Ascending aorta (tissue), 2 donors: ENCODE results near the gene RENBP. TPM values are rescaled to one million over a fixed set of nuclear protein-coding genes. Genes with fewer than 3 reads are reported as not detected.

ENCODE experiments used
- DNase-seq, 2 donors: peaks; one replicate each; pipeline ENCODE4 v3.0.0-alpha.2; 2019; ENCODE audit warnings: low spot score in 2 of 2
- H3K27ac ChIP-seq, 2 donors: fragments of 200-600 bp; sonication (generic); one replicate each; pipeline ENCODE4 v1.5.1; 2016 to 2017; ENCODE audit warnings: mild to moderate bottlenecking in 1 of 2
- H3K27me3 ChIP-seq: fragments of 200-600 bp; sonication (generic); one replicate; pipeline ENCODE4 v1.5.1; 2017
- H3K36me3 ChIP-seq, 2 donors: fragments of 200-600 bp; sonication (generic); one replicate each; pipeline ENCODE4 v1.5.1; 2016
- H3K4me1 ChIP-seq, 2 donors: fragments of 200-600 bp; sonication (generic); one replicate each; pipeline ENCODE4 v1.5.1; 2016 to 2017; ENCODE audit warnings: mild to moderate bottlenecking in 1 of 2
- H3K4me3 ChIP-seq, 2 donors: fragments of 200-600 bp; sonication (generic); one replicate each; pipeline ENCODE4 v1.5.1; 2016 to 2017; ENCODE audit warnings: mild to moderate bottlenecking in 1 of 2
- H3K9me3 ChIP-seq, 2 donors: fragments of 200-600 bp; sonication (generic); one replicate each; pipeline ENCODE4 v1.5.1; 2016
- CTCF ChIP-seq, 3 experiments: fragments of 200-600 bp in 2 of 3; fragments of 450-650 bp in 1 of 3; sonication (generic) in 2 of 3; IDR thresholded peaks; one replicate each; pipeline ENCODE4 v1.5.1; 2016 to 2019; ENCODE audit warnings: antibody characterized with exemption in 3 of 3, mild to moderate bottlenecking in 1 of 3, moderate library complexity in 1 of 3
- intact Hi-C: fragments of 100-400 bp; cut with DNase I; formaldehyde crosslinking; loops from one replicate; pipeline ENCODE4 v1.15.1; 2023
- total RNA-seq: library from RNA; depleted of rRNA; stranded (reverse); fragments of >200 nt; gene quantifications from one replicate; pipeline ENCODE4 v1.1.0, GENCODE V29; 2016

Gene RENBP
- total RNA-seq, 1 donor from 2014 or later: 15.5 TPM

DNA sequence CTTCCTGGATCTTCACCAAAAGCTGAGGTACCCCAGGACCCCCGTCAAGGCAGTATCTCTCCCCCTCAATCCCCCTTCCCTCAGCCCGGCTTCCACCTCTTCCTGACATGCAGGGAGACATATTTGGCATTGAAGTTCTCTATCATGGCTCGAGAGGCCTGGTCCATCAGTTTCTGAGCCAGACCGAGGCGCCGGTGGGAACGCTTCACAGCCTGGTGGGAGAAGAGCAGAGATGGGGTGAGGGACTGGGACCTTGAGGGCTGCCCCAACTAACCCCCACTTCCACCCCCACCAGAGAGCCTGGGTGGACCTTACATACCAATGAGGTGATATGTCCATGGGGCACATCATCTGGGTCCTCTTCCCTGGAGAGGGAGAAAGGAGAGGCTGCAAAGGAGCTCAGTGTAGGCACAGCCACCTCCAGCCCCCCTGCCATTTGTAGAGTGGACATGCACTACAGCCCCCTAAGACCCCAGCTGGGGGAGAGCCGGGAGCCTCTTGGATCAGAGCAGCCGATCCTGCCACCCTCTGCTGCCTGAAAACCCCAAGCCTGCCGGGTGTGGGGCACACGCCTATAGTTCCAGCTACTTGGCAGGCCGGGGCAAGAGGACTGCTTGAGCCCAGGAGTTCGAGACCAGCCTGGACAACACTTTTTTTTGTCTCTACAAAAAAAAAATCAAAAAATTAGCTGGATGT, 12.1 kb downstream of the RENBP start:
- peaks cover 0 to 11% of the 10 kb centered on the region in 2 donors for H3K4me1 ChIP-seq
- no peak for DNase-seq
- H3K27me3 ChIP-seq: no peaks in the 10 kb centered on the region
- no peak overlapping the region for H3K4me3 ChIP-seq
- no peak for TF ChIP-seq CTCF (IDR thresholded peaks at IDR 0.05)
- no peaks in the 10 kb centered on the region for H3K9me3 ChIP-seq
- intact Hi-C loops: no loop called here
- peaks cover 19 to 26% of the 10 kb centered on the region in 2 donors for H3K36me3 ChIP-seq
- H3K27ac ChIP-seq: no peak overlapping the region

DNA sequence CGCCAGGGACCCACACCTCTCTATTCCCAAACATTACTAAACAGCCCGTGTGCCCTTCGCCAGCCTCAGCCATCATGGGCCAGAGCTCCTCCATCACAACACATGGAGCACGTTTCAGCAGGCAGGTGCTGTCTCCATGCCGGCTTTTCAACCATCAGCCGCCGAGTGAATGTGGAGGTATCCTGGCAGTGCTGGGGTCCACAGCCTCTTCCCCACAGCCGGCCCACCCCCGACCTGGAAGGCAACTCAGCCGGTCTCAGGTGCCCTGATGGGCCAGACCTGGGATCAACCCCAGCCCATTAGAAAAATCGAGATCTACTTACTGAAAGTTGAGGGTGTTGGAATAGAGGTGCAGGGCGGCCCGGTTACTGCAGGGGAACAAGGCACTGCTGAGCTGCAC, 12.7 kb downstream of the RENBP start:
- H3K36me3 ChIP-seq: peaks cover 19 to 26% of the 10 kb centered on the region in 2 donors
- no peak overlapping the region for H3K4me3 ChIP-seq
- DNase-seq: no peak
- H3K4me1 ChIP-seq: peaks cover 3 to 15% of the 10 kb centered on the region in 2 donors
- intact Hi-C loops: no loop called here
- no peak for TF ChIP-seq CTCF (IDR thresholded peaks at IDR 0.05)
- no peaks in the 10 kb centered on the region for H3K27me3 ChIP-seq
- no peak overlapping the region for H3K27ac ChIP-seq
- H3K9me3 ChIP-seq: no peaks in the 10 kb centered on the region

DNA sequence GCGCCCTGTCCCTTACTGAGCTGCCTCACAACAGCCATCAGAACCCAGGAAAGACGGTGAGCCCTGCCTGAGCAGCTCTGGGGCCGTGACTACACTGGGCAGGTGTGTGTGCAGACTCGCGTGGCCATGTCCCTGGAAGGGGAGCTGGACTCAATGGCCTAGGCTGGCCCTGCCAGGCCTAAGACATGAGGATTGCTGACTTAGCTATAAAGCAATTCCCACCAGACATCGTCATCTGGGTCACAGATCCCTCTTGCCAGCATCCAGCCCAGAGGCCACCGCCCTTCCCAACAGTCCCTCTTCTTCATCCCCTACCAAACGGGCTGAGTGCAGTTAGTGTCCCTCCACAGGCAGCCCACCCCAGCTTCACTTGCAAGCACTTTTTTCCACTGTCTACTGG, 13.3 kb downstream of the RENBP start:
- intact Hi-C loops: no loop called here
- Histone ChIP-seq H3K4me3 (no peak overlapping the region), H3K36me3 (peaks cover 19 to 26% of the 10 kb centered on the region in 2 donors), H3K27ac (no peak overlapping the region), H3K4me1 (peaks cover 3 to 18% of the 10 kb centered on the region in 2 donors), H3K27me3 (no peaks in the 10 kb centered on the region), H3K9me3 (no peaks in the 10 kb centered on the region)
- no peak for TF ChIP-seq CTCF (IDR thresholded peaks at IDR 0.05)
- no peak for DNase-seq

GRCh38 chrX:153930011-153930910, 14.2 kb downstream of the RENBP start:
- Histone ChIP-seq H3K4me3 (no peak overlapping the region), H3K4me1 (peaks cover 3 to 18% of the 10 kb centered on the region in 2 donors), H3K27me3 (no peaks in the 10 kb centered on the region), H3K9me3 (no peaks in the 10 kb centered on the region), H3K36me3 (peaks cover 19 to 26% of the 10 kb centered on the region in 2 donors), H3K27ac (no peak overlapping the region)
- DNase-seq: no peak
- intact Hi-C loops: no loop called here
- no peak for TF ChIP-seq CTCF (IDR thresholded peaks at IDR 0.05)

DNA sequence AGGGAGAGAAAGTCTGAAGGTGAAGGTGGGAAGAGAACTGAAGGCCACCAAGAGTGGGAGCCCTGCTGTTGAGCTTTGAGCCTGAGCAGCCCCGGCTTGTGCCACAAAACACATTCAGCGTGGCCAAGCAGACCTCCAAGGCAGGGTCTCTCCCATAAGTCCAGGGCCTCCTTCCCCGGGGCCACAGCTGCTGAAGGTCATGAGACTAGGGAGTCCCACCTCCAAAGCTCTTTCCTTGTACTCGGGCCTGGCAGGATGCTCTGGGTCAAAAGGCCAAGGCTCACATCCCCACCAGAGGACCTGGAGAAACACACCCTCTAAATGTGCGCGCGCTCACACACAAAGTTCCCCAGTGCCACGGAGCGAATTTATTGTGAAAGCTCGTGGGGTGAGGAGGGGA, 14.9 kb downstream of the RENBP start:
- Histone ChIP-seq H3K9me3 (no peaks in the 10 kb centered on the region), H3K27me3 (no peaks in the 10 kb centered on the region), H3K27ac (no peak overlapping the region), H3K36me3 (peaks cover 19 to 26% of the 10 kb centered on the region in 2 donors), H3K4me1 (peaks cover 3 to 18% of the 10 kb centered on the region in 2 donors), H3K4me3 (no peak overlapping the region)
- intact Hi-C loops: loop anchor here (2.0 kb wide), 1 partner anchor 23 kb away; no protein-coding TSS in a partner anchor
- no peak for TF ChIP-seq CTCF (IDR thresholded peaks at IDR 0.05)
- no peak for DNase-seq
